Measurements from ENCODE around the gene ZNF780B.

- TF ChIP-seq, protein P1, sequence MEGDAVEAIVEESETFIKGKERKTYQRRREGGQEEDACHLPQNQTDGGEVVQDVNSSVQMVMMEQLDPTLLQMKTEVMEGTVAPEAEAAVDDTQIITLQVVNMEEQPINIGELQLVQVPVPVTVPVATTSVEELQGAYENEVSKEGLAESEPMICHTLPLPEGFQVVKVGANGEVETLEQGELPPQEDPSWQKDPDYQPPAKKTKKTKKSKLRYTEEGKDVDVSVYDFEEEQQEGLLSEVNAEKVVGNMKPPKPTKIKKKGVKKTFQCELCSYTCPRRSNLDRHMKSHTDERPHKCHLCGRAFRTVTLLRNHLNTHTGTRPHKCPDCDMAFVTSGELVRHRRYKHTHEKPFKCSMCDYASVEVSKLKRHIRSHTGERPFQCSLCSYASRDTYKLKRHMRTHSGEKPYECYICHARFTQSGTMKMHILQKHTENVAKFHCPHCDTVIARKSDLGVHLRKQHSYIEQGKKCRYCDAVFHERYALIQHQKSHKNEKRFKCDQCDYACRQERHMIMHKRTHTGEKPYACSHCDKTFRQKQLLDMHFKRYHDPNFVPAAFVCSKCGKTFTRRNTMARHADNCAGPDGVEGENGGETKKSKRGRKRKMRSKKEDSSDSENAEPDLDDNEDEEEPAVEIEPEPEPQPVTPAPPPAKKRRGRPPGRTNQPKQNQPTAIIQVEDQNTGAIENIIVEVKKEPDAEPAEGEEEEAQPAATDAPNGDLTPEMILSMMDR (IDR thresholded peaks at IDR 0.05), result no peak
- TF ChIP-seq POLR2A (IDR thresholded peaks at IDR 0.05), result no peak
Observed at GRCh38 chr19:39998501-39998900, 57.5 kb downstream of the ZNF780B start.
